Medulla oblongata (tissue), 1 donor: Measurements from ENCODE around the gene NLN.

ENCODE experiments used
- DNase-seq: peaks from one replicate; pipeline ENCODE4 v3.0.0-alpha.2; 2015; ENCODE audit errors: extremely low spot score

NLN gene

DNA sequence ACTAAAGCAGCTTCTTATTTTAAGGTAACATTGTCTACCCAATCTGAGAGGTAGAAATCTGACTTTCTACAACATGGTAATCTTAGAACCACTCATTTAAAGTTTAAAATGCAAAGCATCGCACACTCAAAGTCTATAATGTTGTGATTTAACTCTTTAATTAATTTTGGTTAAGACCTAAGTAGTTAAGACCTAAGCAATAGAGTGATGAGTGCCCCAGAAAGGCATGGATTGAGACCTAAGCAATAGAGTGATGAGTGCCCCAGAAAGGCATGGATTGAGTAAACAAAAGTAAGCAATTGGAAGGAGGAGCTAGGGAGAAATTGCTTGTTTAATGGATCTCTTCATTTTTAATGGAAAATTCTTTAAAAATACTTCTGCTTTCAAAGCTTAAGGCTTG lies 86.8 kb downstream of the NLN start:
- DNase-seq, result no peak

DNA sequence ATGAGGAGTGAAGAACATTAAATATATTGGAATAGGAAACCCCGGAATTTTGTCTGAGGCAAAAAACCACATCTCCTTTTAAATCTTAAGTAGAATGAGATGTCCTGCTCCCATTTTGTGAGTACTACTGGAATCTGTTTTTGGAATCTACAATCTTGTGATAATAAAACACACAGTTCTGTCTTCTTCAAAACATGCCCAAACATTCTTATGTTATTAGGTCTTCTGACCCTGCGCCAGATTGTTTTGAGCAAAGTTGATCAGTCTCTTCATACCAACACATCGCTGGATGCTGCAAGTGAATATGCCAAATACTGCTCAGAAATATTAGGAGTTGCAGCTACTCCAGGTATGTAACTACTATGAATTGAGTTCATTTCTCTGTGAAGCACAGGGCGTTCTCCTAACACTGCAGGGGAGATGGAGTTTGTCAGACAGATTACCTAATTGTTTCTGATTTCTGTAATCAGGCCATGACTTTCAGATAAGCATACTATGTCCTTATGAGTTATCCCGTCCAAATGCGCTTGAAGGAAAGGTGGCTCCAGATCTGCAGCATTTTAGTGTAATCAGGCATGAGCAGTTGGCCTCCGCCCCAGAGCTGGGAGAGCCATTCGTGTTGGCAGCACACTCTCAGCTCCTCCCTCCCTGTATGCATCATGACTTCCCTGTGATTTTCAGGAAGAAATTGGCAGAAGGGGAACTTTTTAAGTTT lies 88.0 kb downstream of the NLN start:
- DNase-seq, result peak; percentile 88

DNA sequence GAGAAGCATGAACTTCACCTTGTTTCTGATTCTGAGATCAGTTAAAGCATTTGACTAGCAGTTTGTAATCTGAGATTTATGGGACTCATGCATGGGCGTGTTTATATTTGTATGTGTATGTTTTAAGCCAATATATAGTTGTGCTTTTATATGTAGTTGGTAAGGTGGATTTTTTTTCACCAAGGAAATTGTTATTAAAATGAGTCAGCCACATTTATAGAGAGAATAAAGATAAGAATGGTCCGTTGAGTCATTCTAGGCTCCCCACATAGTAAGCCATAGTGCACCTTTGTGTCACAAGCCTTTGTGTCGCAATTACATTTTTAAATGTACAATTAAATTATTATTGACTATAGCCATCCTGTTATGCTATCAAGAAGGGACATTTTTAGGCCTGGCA lies 89.0 kb downstream of the NLN start:
- DNase-seq, result no peak

DNA sequence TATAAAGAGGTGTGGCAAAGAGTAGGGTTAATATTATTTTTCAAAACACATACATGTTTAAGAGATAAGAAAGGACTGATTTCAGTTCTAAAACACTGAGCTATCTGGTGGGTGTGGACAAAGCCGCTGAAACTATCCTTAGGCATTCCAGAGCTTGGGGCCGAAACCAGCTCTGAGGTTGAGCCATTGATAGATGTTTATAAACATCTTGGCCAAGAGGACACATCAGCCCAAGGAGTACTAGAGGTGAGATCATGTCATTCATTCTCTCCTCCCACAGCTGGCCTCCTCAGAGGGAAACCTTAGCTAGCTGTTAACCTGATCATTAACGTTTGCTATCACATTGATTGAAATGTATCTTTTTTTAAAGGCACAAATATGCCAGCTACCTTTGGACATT lies 89.9 kb downstream of the NLN start:
- no peak for DNase-seq

DNA sequence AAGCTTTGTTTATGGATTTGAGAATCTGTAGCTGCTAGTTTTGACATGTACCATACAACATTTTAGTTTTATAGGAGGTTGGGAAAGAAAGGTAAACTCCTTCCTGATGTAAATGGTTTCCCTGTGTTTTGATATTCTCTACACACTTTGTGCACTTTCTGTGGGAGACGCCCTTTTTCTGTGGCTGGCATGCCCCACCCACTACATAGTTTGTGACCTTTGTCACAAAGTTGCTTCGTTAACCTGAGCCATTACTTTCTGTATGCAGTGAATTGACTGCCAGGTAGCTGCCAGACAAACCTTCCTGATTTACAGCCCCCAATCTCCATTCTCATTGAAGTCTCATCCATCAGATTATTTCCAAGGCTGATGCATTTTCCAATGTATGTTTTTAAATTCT lies 90.6 kb downstream of the NLN start:
- DNase-seq, result no peak

DNA sequence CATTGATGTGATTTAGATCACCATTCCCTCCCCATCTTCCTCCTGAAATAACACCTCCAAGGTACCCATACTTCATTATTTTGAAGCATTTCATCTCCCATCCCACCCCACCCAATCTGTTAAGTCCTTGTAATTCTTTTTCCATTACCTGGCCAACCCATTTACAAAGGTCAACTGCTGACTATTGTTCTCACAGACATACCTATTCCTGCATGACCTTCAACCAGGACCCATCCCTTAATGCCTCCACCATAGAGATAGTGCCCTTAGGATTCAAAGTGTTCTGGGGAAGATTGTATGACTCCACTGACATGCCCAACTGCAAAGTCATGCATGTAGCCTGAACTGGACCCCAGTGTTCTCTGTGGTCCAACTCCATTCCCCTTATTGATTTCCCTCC lies 91.2 kb downstream of the NLN start:
- no peak for DNase-seq

DNA sequence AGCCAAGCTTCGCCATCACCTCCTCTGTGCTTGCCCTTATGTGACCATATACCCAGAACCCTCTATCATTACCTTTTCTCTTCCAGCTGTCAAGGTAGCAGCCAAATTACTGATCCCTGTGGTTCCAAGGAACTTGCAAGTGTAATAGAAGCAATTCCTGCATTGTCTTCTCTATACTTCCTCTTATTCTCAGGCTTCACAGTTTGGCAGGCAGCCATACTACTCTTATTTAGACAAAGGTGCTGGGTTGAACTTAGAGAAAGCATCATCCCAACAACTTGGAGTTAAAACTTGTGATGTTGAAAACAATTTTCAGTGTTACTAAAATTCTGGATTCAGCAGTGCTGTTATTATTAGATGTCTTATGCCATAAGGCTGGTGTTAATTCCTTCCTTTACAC lies 93.2 kb downstream of the NLN start:
- peak; percentile 48 for DNase-seq

DNA sequence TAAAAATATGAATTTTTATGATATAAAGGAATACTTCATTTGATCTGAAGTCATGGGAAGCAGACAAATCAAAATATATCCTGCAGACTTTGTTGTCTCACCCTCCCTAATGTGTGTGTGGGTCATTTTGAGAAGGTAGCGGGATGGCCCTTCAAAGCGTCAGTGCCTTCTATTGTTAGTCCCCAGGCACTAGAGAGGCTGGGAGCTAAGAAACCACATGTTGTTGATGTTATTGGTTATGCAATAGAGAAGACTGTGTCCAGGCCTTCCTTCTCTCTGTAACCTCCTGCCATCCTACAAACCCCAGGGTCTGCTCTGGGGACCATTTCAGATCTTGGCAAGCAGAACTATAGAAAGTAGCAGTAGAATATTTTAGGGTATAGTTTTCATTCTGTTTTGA lies 94.7 kb downstream of the NLN start:
- DNase-seq, result peak; percentile 27

DNA sequence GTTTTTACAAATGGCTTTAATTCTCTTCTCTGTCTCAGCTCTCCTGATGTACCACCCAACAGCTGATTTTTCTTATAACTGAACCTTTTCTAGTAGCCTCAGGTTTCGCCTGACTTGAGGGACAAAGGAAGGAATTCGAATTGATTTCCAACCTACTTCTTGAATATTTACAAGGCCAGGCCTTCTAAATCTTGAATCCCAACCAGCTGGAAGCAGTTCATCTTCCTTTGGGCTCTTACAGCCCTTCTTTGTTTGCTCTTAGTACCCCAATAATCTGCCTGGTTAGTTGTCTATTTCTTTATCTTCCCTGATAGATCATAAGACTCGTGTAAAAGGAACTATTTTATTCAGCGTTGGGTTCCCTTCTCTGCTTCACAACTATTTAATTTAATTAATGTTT lies 95.9 kb downstream of the NLN start:
- peak; percentile 48 for DNase-seq

DNA sequence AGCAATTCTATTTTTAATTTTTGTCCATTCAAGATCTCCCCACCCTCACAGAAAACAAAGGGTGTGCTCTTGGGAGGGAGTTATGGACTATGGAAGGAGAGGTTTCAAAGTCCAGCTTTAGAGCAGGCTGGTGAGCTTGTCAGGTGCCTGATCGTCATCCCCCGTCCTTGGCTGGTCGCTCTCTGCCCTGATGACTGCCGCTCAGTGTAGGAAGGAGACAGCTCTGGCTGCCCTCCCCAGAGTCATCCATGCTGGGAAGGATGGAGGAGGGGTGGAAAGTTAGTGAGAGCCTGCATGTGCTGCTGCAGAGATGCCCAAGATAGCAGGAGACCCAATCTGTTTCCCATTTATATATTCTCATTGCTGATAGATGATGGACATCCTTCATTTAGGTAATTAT lies 96.6 kb downstream of the NLN start:
- DNase-seq, result peak; percentile 92

DNA sequence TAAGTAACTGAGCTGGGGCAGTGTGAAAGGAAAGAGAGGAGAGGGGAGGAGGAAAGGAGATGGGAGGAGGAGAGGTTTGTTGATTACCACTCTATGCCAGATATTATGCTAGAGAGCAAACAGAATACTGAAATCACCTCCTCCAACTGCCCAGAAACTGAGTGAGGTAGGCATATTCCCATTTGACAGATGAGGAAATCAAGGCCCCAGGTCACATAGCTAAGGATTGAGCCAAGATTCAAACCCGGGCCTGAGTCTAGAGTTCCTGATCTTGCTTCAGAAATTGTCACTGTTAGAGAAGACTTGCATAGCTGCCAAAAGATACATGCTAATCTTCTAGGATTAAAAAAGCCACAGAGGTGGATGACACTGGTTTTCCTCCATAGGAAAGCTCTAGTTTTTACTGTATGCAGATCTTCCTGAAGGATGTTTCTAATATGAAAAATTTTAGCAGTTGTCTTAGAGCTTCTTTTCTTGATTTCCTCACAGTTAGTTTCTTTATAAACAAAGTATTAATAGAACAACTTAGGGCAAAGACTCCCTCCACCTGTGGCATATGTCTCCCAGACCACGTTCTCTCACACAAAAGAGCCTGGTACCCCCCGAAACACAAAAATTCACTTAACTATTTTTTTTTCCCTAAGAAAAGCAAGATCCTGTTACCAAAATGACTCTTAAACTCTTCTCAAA lies 97.4 kb downstream of the NLN start:
- no peak for DNase-seq

DNA sequence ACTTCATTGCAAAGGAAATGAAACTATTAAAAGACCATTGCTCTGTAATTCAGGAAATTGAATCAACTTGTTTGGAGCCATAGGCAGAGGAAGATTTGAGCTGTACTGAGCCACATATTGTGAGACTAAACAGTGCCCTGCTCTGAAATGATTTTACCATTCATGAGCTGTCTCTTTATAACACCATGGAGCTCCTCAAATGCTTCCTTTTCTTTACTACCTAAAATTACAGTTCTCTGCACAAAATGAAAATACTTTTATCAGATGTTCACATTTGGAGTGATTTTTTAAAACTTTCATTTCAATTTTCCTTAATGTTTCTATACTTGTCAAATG lies 97.9 kb downstream of the NLN start:
- peak; percentile 48 for DNase-seq

DNA sequence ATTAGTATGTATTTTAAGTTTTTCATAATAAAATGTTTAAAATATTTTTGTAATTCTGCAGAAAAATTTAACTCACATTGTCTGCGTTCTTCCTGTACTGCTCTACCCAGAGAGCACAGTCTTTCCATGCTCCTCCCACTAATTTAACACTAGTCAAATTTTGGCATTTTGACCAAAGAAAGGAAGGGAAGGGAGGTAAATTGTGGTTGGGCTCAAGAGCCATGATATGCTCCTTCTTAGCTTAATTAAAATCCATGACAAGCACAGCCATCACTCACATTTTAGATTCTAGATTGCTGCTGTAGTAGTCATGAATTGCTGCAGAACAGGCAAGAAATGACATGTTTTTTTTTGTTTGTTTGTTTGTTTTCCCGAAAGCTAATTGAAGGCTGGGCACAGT lies 98.4 kb downstream of the NLN start:
- DNase-seq, result peak; percentile 35

DNA sequence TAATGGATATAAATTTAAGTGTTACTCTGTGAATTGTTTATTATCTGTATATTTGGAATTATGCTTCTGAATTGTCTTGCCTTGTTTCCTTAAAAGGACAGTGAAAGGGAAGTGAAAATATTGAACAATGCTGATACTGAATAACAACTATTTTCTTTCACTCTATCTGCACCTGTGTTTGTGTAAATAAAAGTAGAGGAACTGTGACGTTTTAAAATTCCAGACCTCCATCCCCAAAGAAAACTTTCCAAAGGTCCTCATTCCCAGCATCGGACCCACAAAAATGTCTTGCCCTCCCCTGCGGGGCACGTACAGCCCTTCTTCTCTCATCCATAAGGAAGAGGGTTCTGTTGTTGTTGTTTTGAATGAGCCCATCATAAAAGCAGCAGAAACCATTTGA lies 100.0 kb downstream of the NLN start:
- no peak for DNase-seq

DNA sequence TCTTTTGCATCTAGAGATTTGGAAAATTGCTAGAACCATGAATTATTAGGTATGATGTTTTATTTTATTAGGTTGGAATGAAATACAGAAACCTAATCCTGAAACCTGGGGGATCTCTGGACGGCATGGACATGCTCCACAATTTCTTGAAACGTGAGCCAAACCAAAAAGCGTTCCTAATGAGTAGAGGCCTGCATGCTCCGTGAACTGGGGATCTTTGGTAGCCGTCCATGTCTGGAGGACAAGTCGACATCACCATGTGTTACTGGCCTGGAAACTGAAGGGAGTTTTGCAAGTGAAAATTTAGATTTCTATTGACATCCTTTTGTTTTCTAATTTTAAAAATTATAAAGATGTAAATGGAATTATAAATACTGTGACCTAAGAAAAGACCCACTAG lies 100.7 kb downstream of the NLN start:
- no peak for DNase-seq

DNA sequence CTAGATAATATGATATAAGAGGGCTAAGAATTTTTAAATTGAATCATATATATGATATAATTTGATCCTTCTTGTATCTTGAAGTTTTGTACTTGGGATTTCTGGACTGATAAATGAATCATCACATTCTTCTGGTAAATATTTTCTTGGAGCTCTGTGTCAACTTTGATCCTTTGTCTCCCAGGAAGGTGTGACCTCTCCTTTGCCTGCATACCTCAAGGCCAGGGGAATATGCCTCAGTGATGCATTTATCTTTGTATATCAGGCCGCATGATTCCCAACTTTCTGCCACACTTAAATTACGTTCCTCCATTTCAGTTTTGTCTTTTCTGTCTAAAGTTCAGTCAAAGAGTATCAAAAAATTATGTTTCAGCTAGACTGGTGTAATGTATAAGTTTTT lies 101.2 kb downstream of the NLN start:
- DNase-seq, result no peak

DNA sequence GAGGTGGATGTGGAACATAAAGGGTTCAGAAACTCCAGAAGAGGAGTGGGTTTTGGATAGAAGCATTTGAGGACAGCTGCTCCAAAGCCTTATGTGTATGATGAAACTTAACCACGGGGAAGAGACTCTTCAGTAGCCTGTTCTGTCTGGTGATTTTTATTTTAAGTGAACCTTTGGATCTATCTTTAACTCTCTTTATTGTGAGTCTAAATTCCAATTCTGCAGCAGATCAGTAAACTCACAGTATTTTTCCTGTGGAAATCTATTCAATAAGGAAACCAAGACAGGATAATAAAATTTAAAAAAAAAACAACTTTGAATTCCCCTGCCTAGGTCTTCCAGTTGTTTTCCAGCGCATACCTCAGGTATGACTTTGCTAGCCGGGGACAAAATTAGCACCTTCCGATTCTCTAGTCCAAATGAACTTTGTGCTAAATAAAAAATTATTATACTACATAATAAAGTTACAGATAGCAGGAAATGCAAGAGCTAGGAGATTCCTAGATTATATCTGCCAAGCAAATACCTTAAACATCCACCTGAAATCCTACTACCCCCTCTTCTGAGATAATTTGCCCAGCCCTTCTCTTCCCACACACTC lies 101.9 kb downstream of the NLN start:
- no peak for DNase-seq

DNA sequence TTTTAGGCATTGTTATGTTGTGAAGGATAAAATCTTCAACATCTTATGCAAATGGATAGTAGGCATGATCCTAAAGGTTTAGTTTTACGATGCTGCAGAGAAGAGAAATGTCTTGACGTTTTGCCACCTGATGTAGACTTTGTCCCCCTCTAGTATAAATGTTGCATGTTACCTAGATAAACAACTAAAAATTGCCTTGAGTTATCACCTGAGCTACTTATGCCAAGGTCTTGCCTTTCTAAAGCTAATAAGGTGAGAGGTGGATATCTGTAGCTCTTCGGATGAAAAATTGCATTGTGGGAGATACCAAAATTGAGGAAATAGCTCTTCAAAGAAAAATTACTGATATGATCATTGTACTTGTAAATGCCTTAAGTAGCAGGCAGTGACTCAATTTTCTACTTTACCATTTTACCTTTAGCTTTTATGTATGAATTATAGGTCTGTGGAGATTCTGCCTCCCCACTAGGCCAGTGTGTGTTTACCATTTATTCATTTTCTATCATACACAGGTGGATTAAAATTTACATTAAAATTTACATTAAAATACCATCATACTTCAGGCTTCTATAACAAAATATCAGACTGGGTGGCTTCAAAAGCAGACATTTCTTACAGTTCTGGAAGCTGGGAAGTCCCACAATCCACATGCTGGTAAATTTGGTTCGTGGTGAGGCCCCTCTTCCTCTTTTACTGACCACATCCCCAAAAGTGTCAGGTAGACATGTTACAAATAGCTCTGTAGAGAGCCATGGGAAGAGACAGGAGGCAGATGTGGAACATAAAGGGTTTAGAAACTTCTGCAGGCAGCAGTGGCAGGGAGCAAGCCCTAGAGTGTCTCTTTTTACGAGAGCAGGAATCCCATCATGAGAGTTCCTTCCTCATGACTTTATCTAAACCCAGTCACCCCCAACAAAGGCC lies 103.7 kb downstream of the NLN start:
- no peak for DNase-seq

DNA sequence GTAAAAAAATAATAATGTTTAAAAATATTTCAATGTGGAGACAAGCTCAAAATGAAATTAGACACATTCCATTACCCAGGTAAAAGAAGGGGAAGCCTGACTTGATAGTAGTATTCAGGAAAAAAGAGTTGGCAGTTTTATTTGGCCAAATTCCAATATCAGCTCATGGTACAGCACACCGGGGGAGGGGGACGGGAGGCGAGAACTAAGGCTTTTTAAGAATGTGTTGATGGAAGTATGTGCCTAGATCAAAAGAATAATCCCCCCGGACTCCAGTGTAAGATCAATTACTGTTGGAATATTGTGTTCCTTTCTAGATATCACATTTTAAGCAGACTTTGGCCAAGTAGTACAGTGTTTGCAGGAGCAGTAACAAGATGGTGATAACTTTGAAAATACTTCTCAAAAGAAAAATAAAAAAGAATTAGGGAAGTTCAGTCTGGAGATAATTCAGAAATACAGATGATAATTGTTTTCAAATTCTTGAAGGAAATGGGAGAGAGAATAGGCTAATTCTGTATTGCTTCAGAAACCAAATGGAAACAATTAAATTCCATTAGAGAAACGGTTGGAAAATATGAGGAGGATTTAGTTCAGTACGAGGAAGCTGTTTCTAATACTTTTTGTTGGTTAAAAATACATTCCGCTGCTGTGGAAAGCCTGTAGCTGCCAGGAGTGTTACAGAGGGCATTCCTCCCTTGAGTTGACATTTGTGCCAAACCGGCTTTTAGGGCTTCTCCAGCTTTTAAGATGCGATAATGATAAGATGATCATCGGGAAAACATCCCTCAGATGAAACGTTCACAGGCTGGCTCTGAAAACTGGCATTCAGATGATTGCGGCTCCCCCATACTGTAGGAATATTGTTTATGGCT lies 106.3 kb downstream of the NLN start:
- DNase-seq, result no peak

DNA sequence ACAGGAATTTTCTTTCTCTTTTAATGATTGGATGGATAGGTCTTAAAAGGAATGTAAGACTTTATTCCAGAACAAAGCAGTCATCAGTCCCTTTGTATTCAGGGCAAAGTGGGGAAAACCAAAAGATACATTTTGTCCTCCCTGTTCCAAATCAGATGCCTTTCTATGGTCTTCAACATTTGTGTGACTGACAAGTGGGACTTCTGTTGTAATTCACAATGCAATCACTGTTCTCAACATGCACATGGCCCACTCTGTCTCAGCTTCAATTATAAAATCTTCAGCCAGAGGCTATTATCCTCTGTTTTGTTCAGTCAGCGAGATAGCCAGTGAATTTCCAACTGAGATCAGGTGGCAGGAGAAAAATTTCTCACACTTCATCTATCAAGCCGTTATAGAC lies 108.9 kb downstream of the NLN start:
- DNase-seq, result peak; percentile 92

DNA sequence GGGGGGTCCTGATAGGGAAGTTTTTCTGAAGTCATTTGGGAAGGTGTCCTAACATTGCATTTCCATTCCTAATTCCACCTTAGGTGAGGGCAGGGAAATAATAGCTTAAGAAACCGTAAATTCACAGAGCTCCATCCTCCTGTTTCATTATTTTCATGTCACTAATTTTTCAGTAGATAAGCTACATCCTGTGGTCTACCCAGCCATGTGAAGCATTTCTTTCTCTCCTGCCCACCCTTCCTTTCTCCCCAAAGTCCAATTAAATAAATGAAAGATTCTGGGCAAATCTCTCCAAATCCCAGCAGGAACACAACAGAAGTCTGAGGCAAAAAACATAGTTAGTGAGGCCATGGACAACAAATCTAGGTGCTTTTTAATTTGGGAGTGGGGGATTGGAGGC lies 109.3 kb downstream of the NLN start:
- no peak for DNase-seq
